ENCODE results near the gene IGHMBP2.

DNA sequence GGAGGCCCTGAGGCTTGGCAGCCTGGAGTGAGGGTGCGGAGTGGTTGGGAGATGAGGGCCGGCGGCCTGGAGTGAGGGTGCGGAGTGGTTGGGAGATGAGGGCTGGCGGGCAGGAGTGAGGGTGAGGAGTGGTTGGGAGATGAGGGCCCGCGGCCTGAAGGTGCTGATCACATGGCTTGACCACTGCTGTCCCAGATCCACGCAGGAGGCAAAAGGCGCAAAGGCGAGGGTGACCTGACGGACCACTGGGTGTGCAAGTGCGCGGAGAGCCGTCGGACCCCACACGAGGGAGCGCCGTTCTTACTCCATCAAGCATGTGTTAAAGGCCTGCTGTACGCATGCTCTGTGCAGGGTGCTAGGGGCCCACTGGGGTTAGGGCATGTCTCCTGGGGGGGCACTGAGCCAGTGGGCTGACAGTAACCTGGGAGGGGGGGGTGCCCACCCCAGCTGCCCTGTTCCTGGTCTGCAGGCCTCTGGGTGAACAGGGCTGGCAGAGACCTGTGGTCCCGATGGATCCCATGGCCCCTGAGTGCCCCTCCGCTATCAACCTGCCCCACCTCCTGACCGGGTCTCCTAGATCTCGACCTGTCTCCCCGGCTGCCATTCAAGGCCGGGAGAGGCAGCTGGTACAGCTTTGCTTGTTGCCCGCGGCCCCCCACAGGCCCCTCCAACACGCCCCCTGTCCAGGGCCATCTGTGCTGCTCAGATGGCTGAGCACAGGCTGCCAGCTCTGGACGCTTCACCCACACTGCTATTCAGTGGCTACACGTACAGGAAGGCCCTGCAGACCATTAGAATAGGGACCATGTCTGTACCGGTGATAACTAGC lies 56.0 kb downstream of the IGHMBP2 start:
- TF ChIP-seq EZH2 (IDR thresholded peaks at IDR 0.05) (no peak), POLR2AphosphoS5 (IDR thresholded peaks at IDR 0.05; ENCODE audit: borderline replicate concordance, low read depth, low read length) (no peak), FOXP2 (optimal IDR thresholded peaks at IDR 0.05; ENCODE audit: control extremely low read depth, extremely low read length, insufficient read depth) (no peak)

Measured in SK-N-MC (cell line).